GM18870 (cell line): ENCODE results near the gene ZDHHC11B.

Experiments used
- ATAC-seq: cut with Tn5 transposase; IDR thresholded peaks from one replicate; pipeline ENCODE4 v1.9.1; 2021; ENCODE audit warnings: moderate library complexity; ENCODE audit not compliant: unreplicated experiment

The ZDHHC11B gene

DNA sequence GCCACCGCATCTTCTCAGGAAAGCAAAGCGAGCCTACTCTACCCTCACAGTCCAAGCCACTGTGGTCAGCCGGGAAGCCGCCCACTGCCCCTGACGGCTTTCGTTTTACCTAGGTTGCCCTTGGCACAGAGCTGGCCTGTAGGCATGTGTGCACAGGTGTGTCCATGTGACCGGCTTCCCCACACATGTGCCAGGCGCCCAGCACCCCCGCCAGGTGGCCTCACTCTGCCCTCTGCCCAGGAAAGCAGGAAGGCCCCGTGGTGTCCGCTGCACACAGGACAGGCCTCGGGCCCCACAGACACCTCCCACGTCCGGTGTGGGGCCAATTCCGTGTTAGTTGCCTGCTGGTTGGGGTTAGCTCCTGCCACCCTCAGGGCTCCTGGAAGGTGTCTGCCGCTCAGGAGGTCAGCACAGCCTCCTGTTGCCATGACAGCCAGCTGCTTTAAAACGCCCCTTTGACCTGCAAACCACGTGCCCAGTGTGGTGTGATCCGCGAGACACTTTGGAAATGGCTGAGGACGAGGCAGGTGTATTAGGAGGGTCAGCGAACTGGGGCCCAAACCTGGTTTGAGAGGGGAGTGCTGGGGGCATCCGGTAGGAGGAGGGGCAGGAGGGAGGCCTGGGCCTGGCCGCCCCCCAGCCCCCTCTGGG, 120.1 kb downstream of the ZDHHC11B start:
- no peak for ATAC-seq

DNA sequence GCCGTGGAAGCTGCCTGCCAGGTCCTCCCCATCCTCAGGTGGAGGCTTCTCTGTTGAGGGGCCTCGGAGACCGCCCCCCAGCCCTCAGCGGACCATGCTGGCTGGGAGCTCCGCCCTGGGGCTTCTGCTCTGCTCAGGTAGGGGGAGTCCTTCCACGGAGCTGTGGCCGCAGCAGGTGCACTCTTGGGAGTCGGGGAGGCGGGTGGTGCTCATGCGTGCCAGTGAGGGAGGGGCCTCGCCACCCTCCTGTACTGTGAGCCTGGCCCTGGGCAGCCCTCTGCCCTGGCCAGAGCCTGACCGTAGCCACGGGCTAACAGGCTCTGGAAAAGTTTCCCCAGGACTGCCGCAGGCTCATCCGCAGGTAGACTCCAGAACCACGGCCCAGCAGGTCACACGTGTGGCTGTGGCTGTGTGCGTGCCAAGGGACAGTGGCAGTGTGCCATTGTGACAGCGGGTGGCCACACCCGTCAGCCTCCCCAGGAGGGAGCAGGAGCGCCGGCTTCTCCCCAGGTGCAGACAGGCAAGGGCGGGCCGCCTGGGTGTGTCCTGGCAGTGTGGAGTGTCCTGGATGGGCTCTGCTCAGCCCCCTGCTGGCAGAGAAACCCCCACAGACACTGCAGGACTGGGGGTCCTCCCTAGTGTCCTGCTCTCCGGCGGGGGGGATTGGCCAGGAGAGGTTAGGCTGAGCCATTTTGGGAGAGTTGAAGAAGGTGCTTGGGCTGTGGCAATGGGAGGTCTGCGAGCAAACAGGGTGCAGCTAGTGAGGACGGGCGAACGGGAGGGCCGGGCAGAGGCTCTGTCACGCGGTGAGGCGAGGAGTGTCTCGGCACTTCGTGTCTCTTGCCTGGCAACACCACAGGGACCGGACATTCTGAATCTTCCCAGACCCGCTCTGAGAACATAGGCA, 120.8 kb downstream of the ZDHHC11B start:
- ATAC-seq = no peak

DNA sequence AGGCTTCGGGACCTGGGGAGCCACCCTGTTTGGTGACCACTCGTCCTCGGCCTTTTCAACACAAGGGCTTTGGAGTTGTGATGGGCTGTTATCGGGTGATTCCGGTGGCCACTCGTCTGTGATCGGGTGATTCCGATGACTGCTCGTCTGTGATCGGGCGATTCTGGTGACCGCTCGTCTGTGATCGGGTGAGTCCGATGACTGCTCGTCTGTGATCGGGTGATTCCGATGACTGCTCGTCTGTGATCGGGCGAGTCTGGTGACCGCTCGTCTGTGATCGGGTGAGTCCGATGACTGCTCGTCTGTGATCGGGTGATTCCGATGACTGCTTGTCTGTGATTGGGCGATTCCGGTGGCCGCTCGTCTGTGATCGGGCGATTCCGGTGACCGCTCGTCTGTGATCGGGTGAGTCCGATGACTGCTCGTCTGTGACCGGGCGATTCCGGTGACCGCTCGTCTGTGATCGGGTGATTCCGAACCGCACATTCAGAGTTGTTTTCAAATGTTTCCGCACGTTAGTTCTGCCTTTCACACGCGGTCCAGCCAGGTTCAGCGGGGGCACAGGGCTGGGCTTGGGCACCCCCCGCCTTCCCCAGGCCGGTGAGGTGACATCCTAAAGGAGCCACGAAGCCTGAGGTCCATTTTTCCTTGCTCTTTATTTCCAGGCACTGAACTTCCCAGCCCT, 121.6 kb downstream of the ZDHHC11B start:
- no peak for ATAC-seq

DNA sequence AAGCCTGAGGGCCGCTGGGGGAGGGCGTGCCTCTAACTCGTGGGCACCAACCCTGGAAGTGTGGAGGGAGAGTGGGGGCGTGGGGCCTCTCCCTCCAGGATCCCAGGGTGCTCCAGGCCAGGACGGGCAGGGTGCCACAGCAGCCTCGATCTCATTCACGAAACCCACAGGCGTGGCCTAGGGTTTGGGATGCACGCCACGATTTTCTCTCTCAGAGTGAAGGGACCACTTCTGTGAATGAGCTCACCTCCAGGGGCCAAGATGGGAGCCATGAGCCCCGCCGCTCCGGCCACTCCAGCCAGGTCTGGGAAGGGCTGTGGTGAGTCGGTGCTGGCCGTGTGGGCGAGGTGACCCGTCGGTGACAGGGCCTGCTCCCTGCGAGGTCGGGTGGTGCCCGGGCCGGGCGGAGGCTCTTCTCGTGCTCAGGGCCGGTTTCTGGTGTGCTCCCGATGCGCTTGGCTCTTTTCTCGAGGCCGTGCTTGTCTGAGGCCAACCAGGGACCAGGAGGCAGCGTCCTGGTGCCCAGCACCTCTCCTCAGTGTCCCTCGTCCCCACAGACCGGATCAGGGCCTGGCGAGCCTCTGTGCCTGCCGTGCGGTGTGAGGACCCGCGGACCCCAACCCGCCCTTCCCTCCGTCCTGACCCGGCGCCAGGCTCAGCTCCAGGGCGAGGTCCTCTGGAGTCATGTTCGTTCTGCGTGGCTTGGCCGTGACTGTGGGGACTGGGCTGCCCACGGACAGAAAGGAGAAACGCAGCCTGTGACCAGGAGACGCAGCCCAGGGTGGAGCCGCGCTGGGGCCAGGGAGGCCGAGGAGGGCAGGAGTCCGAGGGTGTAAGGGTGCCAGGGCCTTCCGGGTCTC, 122.4 kb downstream of the ZDHHC11B start:
- no peak for ATAC-seq

DNA sequence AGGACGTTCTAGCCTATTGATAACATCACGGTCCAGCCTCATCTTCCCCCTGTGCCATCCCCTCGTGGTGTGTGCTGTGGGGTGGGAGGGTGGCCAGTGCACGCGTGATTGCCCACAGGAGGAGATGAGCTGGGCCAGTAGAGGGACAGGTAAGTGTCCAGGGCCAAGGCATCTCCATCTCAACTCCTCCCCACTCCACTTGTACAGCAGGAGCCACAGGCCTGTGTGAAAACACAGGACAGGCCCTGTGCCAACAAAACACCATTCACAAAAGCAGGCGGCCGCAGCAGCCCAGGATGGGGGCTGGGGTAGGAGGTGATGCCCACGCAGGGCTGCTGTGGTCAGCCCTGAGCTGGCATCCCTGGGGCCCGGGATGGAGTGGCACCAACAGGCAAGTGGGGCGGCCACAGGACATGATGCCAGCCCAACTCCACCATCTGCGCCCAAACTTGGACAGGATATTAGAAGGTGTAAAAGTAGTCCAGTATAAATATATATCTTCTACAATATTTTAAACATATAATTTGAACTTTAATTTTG, 124.0 kb downstream of the ZDHHC11B start:
- no peak for ATAC-seq
